Stimulated activated CD4-positive, alpha-beta T cell treated with anti-CD3 and anti-CD28 coated beads, TNF-alpha, amount 100 ng/mL, for 1 hour (primary cell): ENCODE results near the gene EYA2.

Experiments
- DNase-seq, 3 donors: peaks; one replicate each; pipeline ENCODE4 v3.0.0-alpha.2; 2020; ENCODE audit warnings: low read depth in 3 of 3, low spot score in 1 of 3

Gene EYA2

GRCh38 chr20:47106786-47107185, 212.1 kb downstream of the EYA2 start:
- DNase-seq: no peak

GRCh38 chr20:47108994-47109393, 214.4 kb downstream of the EYA2 start:
- DNase-seq: no peak

DNA sequence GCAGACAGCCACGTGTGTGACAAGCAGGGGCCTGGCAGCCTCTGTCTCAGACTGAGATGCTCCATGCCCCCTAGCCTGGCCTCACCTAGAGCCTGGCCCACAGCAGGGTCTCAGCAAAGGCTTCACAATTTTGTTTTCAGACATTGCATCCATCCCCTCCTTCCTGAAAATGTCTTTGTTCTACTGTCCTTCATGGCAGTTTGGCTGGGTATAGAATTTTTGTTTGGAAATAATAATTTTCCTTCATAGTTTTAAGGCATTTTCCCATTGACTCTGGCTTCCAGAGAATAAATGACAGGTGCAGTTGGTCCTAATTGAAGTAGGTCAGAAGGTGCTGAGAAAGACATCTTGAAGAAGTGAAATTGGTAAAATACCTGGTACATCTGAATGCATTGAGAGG, 216.2 kb downstream of the EYA2 start:
- DNase-seq: no peak

DNA sequence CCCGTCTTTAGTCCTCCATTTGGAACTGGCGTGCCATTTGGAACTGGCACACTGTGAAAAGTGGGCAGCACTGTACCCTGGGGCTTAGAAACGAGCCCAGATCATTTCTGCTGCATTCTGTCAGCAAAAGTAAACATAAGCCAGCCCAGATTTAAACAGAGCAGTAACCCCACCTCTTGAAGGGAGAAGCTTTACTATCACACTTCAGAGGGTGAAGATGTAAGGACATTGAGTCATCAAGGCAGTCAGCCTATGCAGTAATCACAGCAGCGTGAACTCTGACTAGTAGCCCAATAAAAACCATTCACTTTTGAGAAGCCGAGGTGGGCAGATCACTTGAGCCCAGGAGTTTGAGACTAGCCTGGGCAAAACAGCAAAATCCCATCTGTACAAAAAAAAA, 216.9 kb downstream of the EYA2 start:
- DNase-seq: no peak

DNA sequence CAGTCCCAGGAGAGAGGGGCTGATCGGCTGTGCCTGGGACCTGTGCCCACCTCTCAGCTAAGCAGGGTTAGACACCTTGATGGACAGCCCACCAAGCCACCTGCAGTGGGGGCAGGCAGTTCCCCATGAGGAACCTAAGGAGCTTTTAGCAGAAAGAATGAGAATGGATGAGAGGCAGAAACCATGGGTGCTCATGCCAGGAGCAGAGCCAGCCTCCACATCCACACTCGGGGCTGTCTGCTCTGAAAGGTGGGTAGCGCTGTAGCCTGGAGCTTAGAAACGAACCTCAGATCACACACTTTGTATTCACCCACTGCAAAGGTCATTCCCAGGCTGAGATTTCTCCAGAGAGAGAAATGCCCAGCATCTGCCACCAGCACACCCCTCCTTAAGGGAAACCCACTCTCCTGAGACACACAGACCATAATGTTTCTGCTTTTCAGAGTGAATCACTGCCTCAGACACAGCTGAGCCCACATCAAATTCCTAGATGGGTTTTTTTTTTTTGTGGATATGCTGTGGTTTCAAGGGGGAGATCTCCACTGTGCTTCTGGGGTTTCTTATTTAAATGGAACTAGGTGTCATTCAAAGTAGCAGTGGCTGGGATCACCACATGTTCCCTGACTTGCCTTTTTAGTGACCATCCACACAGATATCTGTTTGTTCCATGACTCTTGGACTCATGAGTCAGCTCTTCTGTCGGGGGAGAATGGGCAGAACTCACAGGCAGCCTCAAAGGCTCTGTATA, 218.9 kb downstream of the EYA2 start:
- DNase-seq: no peak

DNA sequence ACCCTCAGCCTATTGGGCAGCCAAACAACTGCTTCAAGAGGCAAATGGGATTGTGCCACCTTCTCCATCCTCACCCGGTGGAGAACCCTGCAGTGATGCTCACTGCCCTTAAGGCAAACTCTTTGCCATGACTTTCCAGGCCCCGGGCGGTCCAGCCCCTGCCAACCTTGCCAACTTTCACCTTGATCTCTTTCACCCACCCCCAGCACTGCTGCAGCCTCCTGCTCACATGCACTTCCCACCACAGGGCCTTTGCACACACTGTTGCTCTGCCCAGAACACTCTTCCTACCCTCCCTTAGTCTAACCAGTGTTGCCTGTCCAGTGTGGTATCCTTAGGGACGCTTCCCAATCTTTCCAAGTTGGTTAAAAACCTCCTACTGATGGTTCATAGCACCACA, 221.1 kb downstream of the EYA2 start:
- no peak for DNase-seq

DNA sequence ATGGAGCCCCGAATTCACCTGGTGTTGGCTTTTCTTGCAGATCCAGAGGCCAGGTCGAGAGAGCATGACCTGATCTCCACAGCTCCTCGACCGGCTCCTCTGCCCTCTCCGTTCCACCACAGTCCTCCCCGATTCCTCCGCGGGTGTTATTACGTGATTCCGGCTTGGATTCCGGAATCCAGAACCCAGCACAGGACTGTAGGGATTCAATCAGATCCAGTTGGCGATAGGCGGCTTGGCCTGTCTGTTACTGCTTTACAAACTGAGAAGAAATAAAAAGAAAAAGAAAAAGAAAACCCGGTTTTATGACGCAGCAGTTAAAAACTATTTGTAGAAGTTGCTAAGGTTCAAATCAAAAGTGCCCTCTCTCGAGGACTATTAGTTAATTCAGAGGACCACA, 222.7 kb downstream of the EYA2 start:
- DNase-seq: no peak

DNA sequence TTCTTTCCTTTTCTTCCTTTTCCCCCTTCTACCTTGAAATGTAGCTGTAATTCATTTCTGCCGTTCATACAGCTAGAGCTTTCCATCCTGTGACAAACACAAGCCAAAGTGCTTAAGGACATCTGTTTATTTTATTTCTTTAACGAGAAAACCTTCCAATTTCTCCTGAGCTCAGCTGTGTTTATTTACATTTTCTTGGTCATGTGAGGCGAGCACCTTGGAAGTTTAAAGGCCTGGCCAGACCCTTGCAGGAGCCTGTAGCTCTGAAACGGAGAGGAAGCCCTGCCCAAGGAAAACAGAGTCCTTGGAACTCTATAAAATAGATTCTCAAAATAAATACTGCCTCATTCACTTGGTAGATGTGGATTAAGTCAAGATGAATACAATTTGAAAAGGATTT, 223.1 kb downstream of the EYA2 start:
- no peak for DNase-seq

DNA sequence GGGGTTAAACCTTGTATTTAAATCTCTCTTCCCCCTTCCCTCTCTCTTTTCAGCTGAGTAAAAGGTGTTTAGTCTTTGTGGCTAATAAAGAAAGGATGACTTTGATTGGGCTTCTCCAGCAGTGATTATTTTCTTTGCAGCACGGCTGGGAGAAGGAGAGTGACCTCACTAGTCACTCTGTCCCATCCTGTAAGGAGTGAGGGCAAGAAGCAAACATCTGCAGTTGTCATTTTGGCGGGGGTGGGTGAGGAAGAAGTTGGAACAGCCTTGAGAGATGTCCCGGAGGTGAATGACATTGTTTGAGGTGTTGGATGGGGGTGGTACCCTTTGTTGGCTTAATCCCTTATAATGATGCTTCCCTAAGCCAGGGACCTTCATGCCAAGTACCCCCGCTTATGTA, 223.6 kb downstream of the EYA2 start:
- no peak for DNase-seq

DNA sequence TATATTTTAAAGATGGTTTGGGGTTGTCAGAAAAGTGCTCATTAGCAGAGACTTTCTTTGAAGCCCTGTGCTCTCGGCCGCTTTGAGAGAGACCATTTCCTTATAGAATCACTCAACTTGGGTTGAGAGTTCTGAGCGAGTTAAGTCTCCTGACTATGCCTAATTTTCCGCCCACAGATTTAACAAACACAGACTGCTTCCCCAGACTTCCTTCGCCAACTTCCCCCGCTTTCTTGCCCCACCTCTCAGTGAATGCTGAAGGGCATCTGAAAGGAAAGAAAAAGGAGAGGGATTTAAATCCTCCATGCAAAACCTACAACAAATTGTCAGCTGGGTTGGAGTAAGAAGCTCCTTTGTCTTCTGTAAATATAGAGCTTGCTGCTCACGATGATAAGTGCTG, 224.0 kb downstream of the EYA2 start:
- DNase-seq: no peak

DNA sequence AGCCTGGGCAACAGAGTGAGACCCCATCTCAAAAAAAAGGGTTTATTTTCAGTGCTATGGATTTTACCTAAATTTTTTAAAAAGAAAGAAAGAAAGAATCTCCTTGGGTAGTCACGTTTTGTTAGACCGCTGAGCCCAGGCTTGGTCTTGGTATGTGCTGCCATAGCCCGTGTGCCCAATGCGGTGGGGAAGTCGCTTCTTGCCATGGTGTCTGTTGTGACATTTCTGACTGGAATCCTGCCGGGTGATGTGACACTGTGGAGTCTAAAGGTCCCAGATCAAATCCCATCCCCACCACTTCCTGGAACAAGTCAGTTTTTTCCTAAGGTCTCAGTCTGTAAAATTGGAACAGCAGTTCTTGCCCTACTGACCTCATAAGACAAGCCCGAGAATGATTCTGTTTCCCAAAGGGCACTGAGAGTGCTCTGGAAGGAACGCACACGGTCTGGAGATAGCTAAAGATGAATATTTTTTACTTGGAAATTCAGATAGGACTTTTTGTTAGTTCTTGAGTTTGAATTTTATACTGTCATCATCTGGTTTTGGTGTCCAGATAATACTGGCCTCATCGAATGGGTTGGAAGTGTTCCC, 225.8 kb downstream of the EYA2 start:
- no peak for DNase-seq

DNA sequence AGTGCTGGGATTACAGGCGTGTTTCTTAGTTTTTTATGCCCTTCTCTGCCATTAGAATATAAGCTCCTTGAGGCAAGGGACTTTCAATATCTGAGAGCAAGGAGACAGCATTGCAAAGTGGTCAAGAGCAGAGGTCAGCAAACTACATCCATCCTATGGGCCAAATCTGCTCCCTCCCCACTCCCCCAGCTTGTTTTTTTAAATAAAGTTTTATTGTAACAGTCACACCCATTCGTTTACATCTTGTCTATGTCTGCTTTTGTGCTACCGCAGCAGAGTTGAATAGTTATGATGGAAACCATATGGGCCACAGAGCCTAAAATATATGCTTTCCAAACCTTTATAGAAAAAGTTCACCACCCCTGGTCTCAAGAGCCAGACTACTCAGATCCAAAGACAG, 227.9 kb downstream of the EYA2 start:
- no peak for DNase-seq

DNA sequence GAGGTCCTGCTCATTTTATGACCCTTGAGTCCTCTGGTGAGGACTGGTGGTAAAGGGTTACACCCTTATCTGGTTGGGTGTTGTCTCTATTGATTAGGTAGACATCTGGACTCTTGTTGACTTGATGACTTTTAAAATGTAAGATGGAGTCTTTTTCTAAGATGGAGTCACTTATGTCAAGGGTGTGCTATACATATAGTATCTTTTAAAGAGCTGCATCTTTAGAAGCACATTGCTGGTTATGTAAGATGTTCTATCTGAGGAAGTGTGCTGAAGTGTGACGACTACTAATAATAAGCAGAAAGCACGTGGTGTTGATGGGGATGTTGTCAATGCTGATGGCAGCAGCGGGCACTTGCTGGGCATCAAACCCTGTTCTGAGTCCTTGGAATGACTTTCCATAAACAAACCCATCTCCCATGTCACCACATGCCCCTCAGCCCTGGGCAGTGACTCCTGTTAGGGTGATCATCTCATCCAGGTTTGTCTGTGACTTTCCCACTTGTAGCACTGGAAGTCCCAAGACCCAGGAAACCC, 229.6 kb downstream of the EYA2 start:
- no peak for DNase-seq

GRCh38 chr20:47125508-47125757, 230.8 kb downstream of the EYA2 start:
- DNase-seq: no peak

- no peak for DNase-seq
These were observed 231.3 kb downstream of the EYA2 start for GRCh38 chr20:47125758-47126591.

GRCh38 chr20:47126709-47127108, 232.1 kb downstream of the EYA2 start:
- no peak for DNase-seq

DNA sequence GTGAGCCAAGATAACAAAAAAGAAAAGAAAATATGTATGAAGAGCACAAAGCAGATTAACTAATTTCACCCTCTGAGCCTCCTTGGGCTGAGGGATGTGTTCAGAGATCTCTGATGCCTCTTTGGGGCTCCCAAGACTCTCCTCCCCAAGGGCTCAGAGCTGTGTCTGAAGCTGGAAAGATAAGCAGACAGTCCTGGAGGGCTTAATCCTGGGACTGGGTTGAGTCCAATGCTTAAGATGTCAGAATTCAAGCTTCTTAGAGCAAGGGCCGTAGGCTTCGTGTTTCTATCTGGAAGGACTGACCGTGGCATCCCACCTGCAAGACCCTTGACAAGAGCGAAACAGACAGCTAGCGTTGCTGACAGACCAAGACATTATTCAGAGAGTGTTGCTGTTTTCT, 232.9 kb downstream of the EYA2 start:
- DNase-seq: no peak

- DNase-seq: no peak
These were observed 233.4 kb downstream of the EYA2 start for GRCh38 chr20:47127999-47128398.

GRCh38 chr20:47129306-47129705, 234.7 kb downstream of the EYA2 start:
- DNase-seq: no peak

- DNase-seq: no peak
These were observed 239.3 kb downstream of the EYA2 start for GRCh38 chr20:47133809-47134456.

GRCh38 chr20:47136782-47137181, 242.1 kb downstream of the EYA2 start:
- no peak for DNase-seq
